Kidney glomerular epithelial cell (primary cell): ENCODE measurements around the gene CDKN2A.

Experiments
- DNase-seq: peaks from one replicate; lab custom pipeline; 2025; lab: John Stamatoyannopoulos, UW

The CDKN2A gene

GRCh38 chr9:21941337-21941995 lies 52.7 kb downstream of the CDKN2A start:
- DNase-seq: no peak

GRCh38 chr9:21936161-21936560 lies 58.0 kb downstream of the CDKN2A start:
- DNase-seq: no peak

- DNase-seq: no peak
Observed at GRCh38 chr9:21935631-21936030, 58.6 kb downstream of the CDKN2A start.

GRCh38 chr9:21933865-21934264 lies 60.3 kb downstream of the CDKN2A start:
- no peak for DNase-seq

GRCh38 chr9:21933281-21933680 lies 60.9 kb downstream of the CDKN2A start:
- DNase-seq: no peak

- no peak for DNase-seq
Observed at GRCh38 chr9:21931428-21931827, 62.8 kb downstream of the CDKN2A start.

GRCh38 chr9:21927752-21928151 lies 66.4 kb downstream of the CDKN2A start:
- no peak for DNase-seq

GRCh38 chr9:21923694-21924093 lies 70.5 kb downstream of the CDKN2A start:
- no peak for DNase-seq

- peak; percentile 28 for DNase-seq
Observed at GRCh38 chr9:21919377-21920362, 74.5 kb downstream of the CDKN2A start.
